Measurements from ENCODE around the gene ITGA1. TPM values are rescaled to one million over a fixed set of nuclear protein-coding genes. Genes with fewer than 3 reads are reported as not detected.

Gene ITGA1
- total RNA-seq, 1 donor from 2014 or later = 84.4 TPM

- no peak for TF ChIP-seq CTCF (IDR thresholded peaks at IDR 0.05)
- intact Hi-C loops (cut with DNase I) = no loop called here
- H3K9me3 ChIP-seq = no peaks in the 10 kb centered on the region
- no peaks in the 10 kb centered on the region for H3K36me3 ChIP-seq
- peak overlapping the region; percentile 52 for H3K27ac ChIP-seq
- no peaks in the 10 kb centered on the region for H3K27me3 ChIP-seq (ENCODE audit: low read depth)
- no peak for ATAC-seq
- no peak overlapping the region for H3K4me3 ChIP-seq
- DNase-seq = no peak
- peaks cover 6% of the 10 kb centered on the region for H3K4me1 ChIP-seq
Observed at GRCh38 chr5:52895572-52896413, 108.1 kb downstream of the ITGA1 start.

- no peak for TF ChIP-seq CTCF (IDR thresholded peaks at IDR 0.05)
- DNase-seq (no peak), ATAC-seq (no peak)
- H3K27me3 ChIP-seq (ENCODE audit: low read depth) = no peaks in the 10 kb centered on the region
- no peaks in the 10 kb centered on the region for H3K9me3 ChIP-seq
- intact Hi-C loops (cut with DNase I) = no loop called here
- peaks cover 6% of the 10 kb centered on the region for H3K4me1 ChIP-seq
- no peak overlapping the region for H3K27ac ChIP-seq
- H3K4me3 ChIP-seq = no peak overlapping the region
- H3K36me3 ChIP-seq = no peaks in the 10 kb centered on the region
Observed at GRCh38 chr5:52896534-52897237, 109.0 kb downstream of the ITGA1 start.

- H3K9me3 ChIP-seq = no peaks in the 10 kb centered on the region
- peaks cover 6% of the 10 kb centered on the region for H3K4me1 ChIP-seq
- H3K27ac ChIP-seq = no peak overlapping the region
- DNase-seq = no peak
- no peaks in the 10 kb centered on the region for H3K27me3 ChIP-seq (ENCODE audit: low read depth)
- intact Hi-C loops (cut with DNase I) = no loop called here
- no peak for TF ChIP-seq CTCF (IDR thresholded peaks at IDR 0.05)
- ATAC-seq = no peak
- no peaks in the 10 kb centered on the region for H3K36me3 ChIP-seq
- no peak overlapping the region for H3K4me3 ChIP-seq
Observed at GRCh38 chr5:52897238-52897614, 109.5 kb downstream of the ITGA1 start.

- Histone ChIP-seq H3K36me3 (no peaks in the 10 kb centered on the region), H3K27ac (no peak overlapping the region)
- intact Hi-C loops (cut with DNase I) = no loop called here
Observed at GRCh38 chr5:52898961-52899680, 111.4 kb downstream of the ITGA1 start.

More at GRCh38 chr5:52898961-52899680, 111.4 kb downstream of the ITGA1 start:
- ATAC-seq (no peak), DNase-seq (no peak)
- no peak for TF ChIP-seq CTCF (IDR thresholded peaks at IDR 0.05)
- Histone ChIP-seq H3K4me3 (no peak overlapping the region), H3K4me1 (peaks cover 4% of the 10 kb centered on the region), H3K9me3 (no peaks in the 10 kb centered on the region), H3K27me3 (ENCODE audit: low read depth) (no peaks in the 10 kb centered on the region)

Data from lower lobe of right lung (tissue), 2 donors.